CD4-positive, alpha-beta T cell treated with Interleukin-4 for 4 hours (primary cell): Measurements from ENCODE around the gene ZP4.
"Not testable (repeated sequence)": the region's sequence is repeated elsewhere in the genome, so short reads cannot be mapped to it uniquely, and the experiment has no call there.

Source experiments
- DNase-seq: peaks from one replicate; pipeline ENCODE4 v3.0.0-alpha.2; 2020

ZP4 gene

DNA sequence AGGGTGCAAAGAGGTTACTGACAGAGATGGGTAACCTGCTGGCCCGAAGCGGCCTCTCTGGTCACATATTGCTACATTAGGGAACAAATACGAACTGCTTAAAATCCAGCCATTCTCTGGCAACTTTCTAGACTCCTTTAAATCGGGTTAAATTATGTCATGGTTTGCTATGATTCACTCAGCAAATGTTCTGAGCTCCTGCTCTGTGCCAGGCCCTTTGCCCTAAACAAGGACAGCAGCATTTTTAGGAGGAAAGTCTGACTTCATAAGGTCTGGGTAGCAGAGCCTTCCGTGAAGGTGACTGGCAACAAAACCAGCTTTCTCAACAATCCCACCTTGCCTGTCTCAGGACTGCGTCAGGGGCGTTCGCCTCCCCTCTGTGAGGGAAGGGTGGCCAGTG, 15.4 kb downstream of the ZP4 start:
- no peak for DNase-seq

DNA sequence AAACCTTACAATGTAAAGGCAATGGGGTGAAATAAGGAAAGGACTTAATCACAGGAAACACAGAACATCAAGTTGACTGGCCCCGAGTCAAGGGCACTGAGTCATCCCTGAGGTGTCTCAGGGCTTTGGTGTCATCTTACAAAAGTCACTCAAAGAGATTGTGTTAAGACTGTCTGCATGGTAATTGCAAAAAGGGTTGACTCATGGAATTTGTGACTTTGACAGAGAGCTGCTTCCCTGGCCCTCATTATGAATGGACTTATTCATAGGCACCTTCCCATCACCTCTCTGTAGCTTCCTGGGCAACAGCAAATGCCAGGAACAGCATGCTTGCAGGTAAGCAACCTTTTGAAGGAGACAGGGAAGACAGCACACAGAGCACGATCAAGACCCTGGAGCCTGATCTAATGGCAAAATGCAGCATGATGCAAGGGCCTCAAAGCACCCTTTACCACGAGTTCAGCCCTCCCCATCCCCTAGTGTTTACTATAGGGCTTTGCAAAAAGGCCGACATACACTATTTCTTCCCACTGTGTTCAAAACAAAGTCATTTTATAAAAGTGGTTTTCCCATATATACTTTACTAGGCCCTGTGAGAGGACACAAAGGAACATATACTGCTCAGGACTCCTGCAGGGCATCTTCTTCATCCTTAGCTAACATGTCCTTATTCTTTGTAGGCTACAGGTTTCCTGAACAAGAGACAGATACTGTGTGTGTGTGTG, 17.1 kb downstream of the ZP4 start:
- DNase-seq = no peak

DNA sequence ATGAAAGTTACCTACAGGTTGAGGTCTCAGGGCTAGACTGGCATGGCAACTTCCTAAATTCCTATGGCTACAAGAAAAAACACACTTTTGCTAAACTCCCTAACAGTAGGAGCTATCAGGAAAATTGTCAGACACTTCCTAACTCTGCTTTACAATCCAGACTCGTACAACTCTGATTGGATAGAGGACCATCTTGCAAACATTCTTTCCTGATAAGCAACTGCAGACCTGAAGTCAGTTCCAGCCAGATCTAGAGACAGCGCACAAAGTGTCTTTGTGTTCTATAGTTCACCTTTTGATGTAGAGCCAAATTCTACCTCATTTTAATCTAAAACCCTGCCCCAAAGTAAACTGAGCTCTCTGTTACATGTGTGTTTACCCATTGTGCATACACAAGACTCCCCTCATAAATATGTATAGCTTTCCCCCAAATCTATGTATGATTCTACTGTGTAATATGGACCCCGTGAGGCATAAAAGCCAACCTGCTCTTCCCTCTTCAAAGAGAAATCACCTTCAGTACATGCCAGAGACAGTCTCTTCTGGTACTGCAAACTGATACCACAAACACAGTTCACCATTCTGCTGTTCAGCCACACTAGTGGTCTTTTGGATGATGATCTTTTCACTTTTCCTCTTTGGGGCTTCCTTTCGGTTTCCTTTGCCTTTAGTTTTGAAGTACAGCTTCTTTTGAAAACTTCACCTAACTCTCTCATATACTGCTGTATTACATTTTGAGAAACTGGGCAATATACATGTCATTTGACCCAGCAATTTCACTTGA, 21.7 kb downstream of the ZP4 start:
- DNase-seq = no peak

DNA sequence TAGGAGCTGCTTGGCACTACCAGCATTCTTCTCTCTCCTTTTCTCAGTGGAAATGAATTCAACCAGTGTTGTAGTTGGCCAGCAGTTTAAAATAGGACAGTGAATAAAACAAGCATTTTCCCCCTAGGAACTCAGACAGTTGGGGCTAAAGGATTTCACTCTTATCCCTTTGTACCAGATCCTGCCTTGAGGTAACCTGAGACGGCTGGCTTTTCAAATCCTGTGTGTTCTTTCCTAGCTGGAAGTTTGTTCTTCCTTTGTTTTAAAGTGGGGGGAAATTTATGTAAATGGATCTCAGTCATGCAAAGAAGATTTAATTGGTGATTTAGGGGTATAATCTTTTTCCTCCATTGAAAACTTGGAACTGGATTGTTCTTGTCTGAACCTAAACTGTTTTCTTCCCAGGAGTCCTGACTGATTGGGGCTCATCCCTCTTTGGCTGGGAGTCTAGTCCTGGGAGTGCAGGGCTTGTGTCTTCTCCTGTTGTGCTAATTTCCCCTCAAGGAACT, 23.3 kb downstream of the ZP4 start:
- no peak for DNase-seq

DNA sequence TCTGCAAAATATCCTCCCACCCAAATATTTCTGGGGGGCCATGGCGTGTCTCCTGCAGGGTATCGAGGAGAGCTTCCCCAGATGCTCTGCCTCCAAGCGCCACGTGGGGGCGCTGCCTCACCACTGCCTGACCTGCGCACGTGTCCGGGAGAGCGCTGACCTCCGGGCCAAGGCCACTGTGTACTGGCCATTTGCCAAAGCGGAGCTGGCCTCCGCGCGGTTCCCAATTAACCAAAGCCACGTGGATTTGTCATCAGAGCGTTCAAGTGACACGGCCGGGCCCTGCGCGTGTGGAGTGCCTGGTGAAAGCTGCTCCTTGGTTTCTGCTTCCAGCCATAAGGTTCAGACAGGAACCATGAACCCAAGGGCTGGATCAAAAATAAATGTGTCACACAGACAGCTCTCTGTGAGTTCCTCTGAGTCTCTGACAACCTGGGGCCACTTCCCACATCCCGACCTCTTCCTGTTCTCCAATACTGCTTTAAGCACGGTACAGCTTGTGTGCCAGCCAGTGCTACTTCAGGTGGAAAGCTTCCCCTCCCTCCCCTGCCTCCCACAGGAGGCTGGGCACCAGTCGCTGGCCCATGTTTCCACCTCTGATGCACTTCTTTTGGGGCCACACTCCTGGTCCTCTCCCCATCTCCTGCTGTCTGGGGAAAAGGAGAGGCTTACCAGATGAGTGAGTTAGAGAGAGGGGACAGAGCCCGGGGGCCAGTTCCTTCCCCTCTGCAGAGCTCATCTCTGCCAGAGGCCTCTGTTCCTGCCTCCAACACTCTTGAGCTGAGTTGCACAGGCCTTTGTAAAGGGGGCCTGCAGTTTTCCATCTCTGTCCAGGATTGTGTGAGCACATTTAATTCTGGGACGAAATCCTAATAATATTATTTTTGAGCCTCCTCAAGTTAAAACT, 26.1 kb downstream of the ZP4 start:
- DNase-seq = no peak

DNA sequence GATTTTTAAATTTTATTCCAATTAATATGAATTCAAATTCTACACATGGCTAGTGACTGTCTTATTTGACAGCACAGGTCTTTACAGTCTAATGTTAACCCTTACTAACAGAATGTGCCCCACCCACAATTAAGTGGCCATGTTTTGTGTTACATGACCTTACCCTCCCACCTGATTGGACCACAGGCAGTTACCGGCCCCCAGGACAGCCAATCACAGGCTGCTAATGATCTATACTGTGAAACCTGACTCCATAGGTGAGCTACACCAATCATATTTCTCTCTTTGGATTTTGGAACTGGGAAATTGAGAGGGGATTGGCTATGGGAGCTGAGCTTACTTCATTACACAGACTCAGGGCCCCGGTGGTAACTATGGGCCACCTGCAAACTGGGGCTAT, 27.5 kb downstream of the ZP4 start:
- no peak for DNase-seq

DNA sequence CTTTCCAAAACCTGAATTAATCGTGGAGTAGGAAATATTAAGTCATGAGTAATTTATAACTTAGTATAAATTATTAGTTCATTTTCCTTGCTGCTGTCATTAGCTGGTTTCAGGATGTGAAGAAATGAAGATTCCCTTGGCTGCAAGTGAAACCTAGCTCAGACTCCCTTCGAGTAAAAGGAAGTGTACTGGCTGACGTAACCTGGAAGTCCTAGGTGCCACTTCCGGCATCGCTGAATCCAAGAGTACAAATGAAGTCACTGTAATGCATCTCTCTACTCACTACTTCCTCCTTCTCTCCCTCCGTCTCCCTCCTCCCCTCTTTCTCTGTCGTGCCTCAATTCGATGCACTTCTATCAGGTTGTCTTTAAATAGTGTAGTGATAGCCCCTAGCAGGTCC, 28.8 kb downstream of the ZP4 start:
- no peak for DNase-seq

DNA sequence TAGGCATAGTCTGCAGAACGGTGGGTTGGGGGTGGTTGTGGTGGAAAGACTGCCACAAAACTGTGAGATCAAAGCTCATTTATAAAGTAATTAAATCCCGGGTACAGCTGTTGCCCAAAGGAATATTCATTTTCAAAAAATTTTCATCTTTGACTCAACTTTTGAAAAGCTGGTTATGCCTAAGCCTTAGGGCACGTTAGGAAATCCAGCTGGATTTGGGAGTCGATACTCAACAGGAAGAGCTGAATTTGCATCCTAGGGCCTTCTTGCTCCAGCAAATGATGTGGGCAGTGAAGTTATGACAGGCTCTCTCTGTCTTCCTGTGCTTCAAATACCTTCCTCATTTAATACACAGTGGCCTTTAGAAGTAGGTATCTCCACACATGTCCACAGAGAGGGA, 31.7 kb downstream of the ZP4 start:
- DNase-seq = no peak

DNA sequence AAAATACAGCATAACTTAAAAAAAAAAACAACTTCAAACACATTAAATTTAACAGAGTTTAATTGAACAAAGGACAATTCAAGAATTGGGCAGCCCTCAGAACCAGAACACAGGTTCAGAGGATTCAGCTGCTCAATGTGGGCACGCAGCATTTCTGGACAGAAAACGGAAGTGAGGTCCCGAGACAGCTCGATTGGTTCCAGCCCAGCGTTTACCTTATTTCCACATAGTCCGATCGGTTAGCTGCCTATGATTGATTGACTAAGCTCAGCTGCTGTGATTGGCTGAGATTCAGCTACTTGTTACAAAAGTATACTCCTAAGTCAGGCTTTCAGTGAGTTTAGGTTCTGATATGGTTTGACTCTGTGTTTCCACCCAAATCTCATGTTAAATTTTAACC, 33.3 kb downstream of the ZP4 start:
- DNase-seq = no peak

DNA sequence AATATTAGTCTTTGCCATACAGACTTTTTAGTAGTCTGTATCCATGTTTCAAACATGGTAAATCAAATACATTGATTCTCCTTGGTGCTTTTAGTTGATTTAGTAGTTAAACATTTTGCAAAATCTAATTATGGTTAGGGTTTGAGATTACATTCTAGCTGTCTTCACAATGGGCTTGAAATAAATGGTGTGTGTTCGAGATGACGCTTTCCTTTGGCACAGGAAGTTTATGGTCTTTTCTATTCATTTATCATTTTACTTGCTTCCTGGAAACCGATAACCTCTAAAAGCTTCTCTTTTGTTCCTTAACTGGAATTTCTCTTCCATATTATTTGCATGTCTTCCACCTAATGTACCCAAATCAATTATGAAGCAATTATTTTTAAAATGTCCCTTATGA, 38.4 kb downstream of the ZP4 start:
- no peak for DNase-seq

DNA sequence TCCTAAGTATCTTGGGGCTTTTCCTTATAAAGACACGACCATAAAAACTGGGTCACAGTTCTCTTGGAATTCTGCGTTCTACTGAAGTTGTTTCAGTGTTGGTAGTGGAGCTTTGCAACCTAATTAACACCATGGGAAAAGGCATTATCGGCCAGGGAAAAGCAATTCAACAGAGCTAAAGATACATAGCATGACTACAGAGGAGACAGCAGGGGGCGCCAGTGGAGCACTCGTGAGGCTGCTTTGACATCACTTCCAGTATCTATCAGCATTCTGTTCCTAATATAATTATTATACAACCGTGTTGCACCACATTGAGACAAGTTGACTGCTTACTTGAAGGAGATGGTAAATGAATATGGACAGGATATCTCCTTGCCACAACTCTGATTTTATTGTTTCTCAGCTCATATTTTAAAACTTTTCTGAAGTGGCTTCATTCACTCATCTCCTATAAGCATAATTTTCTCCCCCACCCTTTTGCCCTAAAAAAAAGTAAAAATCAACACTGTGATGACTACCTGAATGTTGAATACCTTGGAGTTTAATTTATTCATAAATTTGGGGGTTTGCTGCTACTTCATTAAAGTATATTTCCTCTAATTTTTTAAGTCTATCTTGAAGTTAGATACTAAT, 39.4 kb downstream of the ZP4 start:
- DNase-seq = no peak

DNA sequence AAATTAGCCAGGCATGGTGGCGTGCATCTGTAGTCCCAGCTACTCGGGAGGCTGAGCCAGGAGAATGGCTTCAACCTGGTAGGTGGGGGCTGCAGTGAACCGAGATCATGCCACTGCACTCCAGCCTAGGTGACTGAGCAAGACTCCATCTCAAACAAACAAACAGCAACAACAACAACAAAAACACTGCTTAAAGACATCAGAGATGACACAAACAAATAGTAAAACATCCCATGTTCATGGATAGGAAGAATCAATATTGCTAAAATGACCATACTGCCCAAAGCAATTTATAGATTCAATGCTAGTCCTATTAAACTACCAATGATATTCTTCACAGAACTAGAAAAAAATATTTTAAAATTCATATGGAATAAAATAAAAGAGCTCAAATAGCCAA, 47.2 kb downstream of the ZP4 start:
- not testable (repeated sequence) for DNase-seq

DNA sequence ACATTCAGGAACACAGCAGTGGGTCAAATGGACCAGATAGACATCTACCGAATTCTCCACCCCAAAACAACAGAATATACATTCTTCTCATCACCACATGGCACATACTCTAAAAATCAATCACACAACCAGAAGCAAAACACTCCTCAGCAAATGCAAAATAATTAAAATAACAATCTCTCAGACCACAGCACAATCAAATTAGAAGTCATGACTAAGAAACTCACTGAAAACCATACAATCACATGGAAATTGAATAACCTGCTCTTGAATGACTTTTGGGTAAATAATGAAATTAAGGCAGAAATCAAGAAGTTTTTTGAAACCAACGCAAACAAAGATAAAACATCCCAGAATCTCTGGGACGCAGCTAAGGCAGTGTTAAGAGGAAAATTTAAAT, 49.2 kb downstream of the ZP4 start:
- DNase-seq = no peak

DNA sequence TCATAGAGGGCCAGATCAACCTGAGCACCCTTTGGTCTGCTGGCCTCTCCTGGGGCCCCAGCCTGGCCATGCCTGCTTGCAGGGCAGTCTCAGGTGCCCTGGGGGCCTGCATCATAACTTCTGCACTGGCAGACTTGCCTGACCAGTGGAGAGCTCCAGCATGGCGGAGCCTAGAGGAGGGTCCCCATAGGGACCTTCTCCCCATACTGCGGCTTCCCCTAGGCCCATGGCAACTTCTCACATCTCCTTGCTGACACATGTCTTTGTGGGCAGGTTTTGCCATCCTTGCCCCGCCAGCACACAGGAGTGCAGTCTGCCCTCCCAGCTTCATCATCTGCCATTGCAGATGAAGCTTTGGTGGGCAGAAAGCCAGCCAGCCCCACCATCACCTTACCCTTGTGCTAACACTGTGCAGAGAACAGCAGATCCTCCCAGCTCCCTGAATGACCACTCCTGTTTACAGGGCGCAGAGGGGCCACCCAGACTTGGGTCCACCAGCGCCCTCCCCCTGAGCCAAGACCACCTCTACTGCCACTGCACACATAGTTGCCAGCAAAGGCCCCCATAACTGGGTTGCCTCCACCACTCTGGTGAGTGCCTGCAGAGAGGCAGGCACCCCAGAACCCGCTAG, 51.7 kb downstream of the ZP4 start:
- DNase-seq = no peak

DNA sequence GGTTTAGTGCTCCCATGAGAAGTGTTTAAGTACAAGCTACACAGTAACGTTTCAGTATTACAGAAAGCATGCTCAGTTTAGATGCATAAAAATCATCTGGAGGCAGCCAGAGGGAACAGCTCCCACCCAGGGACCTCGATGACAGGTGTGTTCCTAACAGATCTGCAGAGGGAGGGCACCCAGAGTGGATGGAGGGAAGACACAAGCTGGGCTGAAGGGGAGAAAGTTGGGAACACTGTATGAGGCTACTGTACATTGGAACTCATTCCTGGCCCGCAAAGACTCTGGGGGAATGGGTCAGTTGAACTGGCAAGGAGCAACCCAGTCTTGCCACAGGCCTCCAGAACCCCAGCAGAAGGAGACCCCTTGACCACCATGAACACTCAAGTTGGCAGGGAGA, 52.4 kb downstream of the ZP4 start:
- no peak for DNase-seq

DNA sequence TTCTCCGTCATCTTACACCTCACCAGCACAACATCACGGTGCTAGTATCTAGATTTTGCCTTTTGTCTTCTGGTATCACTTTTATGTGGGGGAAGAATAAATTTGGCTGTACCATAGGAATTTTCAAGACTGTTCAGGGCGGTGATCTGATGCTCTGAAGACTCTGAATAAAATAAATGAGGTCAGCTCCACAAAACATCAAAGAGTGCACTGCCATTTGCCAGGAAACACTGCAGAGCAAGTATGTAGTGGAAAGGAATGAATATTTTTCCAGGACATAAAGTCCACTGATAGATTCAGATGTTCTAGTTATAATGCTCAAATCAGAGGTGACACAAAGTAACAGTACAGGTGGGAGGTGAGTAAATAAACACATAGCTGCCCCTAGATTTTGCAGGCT, 56.3 kb downstream of the ZP4 start:
- DNase-seq = no peak

DNA sequence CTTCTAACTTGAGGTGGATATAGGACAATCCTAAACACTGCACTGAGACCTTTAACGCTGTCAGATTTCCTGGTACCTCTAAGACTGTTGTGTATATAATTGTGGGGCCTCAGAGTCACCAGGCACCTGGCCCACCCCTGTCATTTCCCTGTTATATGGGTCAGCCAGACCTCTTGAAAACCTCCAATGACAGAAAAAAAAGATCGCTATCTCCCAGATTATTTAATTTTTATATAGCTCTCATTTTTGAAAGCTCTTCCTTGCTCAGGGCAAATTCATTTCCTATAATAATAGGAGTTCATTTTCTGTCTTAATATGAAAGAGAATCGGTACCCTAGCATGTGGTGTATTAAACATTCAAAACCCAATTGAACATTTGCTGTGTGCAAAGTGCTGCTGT, 56.7 kb downstream of the ZP4 start:
- DNase-seq = no peak

DNA sequence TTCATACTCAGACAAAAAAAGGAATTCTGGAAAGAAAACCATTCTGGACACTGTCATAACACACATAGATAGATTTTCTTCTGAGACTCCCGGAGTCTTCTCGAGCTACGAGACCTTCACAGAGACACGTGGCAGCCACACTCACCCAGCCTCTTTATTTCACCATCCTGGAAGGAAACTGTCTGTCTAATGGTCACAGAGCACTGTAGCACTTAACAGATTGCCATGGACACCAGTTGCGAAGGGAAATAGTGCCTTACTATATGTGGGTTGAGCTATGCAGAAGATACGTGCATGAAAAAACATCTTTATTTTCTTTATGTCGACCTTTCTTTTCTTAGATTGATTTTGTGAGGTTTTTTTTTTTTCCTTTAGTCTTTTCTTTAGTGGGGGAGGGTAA, 57.9 kb downstream of the ZP4 start:
- DNase-seq = no peak
